Stimulated activated CD8-positive, alpha-beta memory T cell treated with anti-CD3 and anti-CD28 coated beads, Interleukin-4, amount 100 ng/mL, for 4 hours (primary cell): ENCODE results near the gene DDO.

Source experiments
- DNase-seq, 2 donors: peaks; one replicate each; pipeline ENCODE4 v3.0.0-alpha.2; 2020; ENCODE audit warnings: low read depth in 2 of 2, low spot score in 1 of 2

The DDO gene

GRCh38 chr6:110421749-110422443 is 6.5 kb upstream of the DDO start:
- no peak for DNase-seq

GRCh38 chr6:110419028-110419739 is 3.8 kb upstream of the DDO start:
- DNase-seq, result no peak

DNA sequence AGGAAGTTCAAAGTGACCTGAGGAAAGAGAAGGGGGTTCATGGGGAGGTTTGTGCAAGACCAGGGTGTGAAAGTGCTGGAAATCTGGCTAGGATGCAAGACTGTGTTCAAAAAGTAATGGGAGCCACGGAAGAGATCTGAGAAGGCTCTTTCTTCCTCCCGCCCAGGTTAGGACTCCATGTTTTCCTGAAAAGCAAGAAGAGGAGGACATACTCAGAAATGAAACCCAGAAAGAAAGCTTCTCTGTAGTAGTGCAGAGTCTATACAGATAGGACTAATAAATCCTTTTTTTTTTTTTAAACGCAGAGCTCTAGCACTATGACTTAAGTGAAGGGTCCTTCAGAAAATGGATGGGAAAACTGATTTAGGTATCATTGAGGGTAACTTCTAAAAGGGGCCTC is 3.2 kb upstream of the DDO start:
- DNase-seq, result no peak

- DNase-seq, result no peak
Observed at GRCh38 chr6:110414669-110415068, 706 bp downstream of the DDO start.

- no peak for DNase-seq
Observed at GRCh38 chr6:110412360-110412759, 3.0 kb downstream of the DDO start.

GRCh38 chr6:110410511-110410910 is 4.9 kb downstream of the DDO start:
- DNase-seq, result no peak

- no peak for DNase-seq
Observed at GRCh38 chr6:110409794-110410193, 5.6 kb downstream of the DDO start.

- no peak for DNase-seq
Observed at GRCh38 chr6:110408901-110409300, 6.5 kb downstream of the DDO start.

DNA sequence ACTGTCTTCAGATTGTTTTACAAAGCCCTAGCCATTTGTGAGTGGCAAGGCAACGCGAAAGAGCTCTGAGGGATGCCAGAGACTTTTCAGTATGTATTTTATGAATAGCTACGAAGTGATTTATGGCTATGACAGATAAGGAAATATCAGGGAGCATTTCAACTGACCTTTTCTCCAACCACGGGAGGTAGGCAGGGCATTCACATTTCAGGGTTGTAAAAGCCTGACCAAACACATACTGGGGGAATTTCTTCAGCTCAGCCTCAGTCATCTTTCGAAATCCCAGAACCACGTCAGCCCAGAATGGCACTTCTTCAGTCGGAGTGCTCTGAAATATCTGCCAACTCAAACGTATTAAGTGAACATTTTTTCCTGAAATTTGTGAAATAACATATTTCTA is 10.8 kb downstream of the DDO start:
- DNase-seq, result no peak

DNA sequence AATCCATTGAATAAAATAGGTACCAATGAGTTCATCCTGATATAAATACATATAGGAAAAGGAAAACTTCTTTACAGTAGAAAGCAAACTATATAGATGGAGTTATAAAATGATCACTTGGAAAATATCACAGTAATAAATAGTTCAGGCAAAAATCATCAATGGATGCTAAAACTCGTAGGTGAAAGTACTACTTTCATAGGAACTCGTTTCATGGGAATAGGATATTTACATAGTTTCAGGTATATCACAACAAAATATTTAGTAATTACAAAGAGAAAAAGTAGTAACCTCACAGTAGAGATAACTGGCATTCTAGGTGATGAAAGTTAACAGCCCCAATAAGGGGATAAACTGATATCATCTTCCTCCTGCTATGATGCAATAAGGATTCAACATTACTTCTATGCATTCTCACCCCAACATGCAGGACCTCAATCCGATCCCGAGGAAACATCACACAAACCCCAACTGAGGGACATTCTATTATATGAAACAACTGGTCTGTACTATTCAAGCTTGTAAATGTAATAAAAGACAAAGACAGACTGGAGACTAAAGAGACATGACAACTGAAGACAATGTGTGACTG is 13.7 kb downstream of the DDO start:
- no peak for DNase-seq

DNA sequence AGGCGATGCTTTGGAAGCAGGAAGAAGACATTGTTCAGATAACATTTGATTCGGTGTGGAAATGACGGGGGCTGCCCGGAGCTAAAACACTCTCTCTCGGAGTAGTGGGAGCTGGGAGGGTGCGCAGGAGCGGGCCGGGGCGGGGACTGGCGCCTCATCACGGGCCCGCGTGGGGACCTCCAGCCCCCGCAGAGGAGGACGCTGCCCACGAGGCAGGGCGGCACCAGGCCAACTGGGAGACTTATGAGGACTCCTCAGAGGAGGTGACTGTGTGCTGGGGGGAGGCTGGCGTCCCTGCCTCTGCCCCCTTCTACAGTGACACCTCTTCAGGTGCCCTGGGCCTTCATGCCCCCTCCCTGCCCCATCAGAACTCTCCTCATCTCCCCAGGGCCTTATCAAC is 15.2 kb downstream of the DDO start:
- no peak for DNase-seq

GRCh38 chr6:110399219-110400071 is 15.9 kb downstream of the DDO start:
- no peak for DNase-seq

DNA sequence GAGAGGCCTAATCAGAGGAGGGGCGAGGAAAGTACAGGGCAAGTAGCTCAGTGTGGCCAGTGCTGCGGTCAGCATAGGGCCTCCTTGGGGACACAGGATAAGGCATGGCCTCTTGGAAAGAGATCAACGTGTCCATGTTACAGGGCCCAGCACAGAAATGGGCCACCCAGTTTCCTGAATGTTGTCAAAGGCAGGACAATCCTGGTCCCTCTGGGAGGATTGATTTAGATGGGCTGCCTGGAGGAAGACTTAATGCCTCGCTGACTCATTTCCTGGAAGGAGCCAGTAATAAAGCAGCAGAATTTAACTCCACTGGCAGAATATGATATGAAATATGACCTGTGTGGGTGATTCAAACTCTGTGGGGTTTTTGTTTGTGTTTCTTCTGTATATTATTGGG is 16.6 kb downstream of the DDO start:
- DNase-seq, result no peak

- DNase-seq, result no peak
Observed at GRCh38 chr6:110395221-110395620, 20.2 kb downstream of the DDO start.

- DNase-seq, result no peak
Observed at GRCh38 chr6:110394409-110394808, 21.0 kb downstream of the DDO start.

- DNase-seq, result no peak
Observed at GRCh38 chr6:110392727-110393126, 22.6 kb downstream of the DDO start.

GRCh38 chr6:110390404-110390803 is 25.0 kb downstream of the DDO start:
- DNase-seq, result no peak

DNA sequence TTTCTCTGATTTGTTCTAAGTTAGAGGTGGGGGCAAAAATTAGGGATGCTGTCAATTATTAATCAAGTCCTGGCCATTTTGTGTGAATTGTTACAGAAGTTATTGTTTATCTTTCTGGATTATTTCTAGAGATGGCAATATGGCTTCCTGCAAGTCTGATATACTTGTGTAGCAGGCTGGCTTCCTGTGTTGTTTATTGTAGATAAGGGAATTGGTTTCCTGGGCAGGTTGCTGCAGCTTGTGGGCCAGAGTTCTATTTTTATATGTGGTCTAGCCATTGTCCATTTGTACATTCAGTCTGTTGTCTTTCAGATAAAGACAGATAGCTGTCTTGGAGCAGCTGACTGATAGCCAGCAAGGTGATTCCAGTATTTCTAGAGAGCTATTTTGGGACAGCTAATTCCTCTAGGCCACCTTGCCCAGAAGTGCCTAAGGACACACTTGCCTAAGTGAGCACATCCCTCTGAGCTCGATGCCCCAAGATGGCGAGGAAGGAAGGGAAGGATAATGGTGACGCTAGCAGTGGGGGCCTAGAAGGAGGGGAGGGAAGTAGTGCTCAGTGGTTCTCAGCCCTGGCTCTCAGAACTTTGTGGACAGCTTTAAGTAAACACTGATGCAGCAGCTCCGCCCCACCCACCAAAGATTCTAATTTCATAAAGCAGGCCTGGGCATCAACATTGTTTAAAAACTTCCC is 25.5 kb downstream of the DDO start:
- no peak for DNase-seq

- no peak for DNase-seq
Observed at GRCh38 chr6:110387986-110388385, 27.4 kb downstream of the DDO start.

- DNase-seq, result no peak
Observed at GRCh38 chr6:110385458-110385863, 29.9 kb downstream of the DDO start.

DNA sequence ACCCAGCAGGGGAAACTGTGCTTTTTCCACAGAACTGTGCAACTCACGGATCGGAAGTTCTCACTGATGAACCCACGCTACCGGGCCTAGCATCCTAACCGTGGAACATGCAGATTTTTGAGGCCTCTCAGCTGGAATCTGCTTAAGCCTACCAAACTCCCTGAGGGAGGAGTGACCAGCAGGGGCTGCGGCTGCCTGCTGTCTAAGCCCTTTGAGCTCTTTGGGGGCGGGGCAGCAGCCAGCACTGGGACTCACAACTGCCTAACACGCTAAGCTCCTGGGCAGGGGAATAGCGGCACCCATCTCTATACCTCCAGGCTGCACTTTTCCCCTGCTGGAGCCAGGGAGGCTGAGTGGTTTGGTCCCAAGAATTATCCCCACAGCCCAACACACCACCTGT is 36.8 kb downstream of the DDO start:
- no peak for DNase-seq
